ENCODE results near the gene ZNF839.

The ZNF839 gene

GRCh38 chr14:102338724-102339123, 19.2 kb downstream of the ZNF839 start:
- H2AFZ ChIP-seq (ENCODE audit: low read length): no peak overlapping the region
- H3K27me3 ChIP-seq (replicated peaks; ENCODE audit: insufficient read depth, low read length): no peaks in the 10 kb centered on the region
- no peaks in the 10 kb centered on the region for H3K36me3 ChIP-seq (replicated peaks; ENCODE audit: insufficient read depth, low read length)

GRCh38 chr14:102341566-102341965, 22.0 kb downstream of the ZNF839 start:
- Histone ChIP-seq H2AFZ (ENCODE audit: low read length) (no peak overlapping the region), H3K27me3 (replicated peaks; ENCODE audit: insufficient read depth, low read length) (no peaks in the 10 kb centered on the region), H3K4me1 (ENCODE audit: low read length) (no peaks in the 10 kb centered on the region), H3K79me2 (ENCODE audit: low read length) (no peaks in the 10 kb centered on the region), H3K9ac (ENCODE audit: low read length) (no peak overlapping the region), H3K4me3 (ENCODE audit: low read length) (no peak overlapping the region), H3K36me3 (replicated peaks; ENCODE audit: insufficient read depth, low read length) (no peaks in the 10 kb centered on the region), H3K9me2 (replicated peaks; ENCODE audit: insufficient read depth, low read length) (no peaks in the 10 kb centered on the region), H3K27ac (ENCODE audit: low read length) (no peak overlapping the region), H4K20me1 (ENCODE audit: insufficient read depth, low read length) (no peaks in the 10 kb centered on the region), H3K9me3 (replicated peaks; ENCODE audit: insufficient read depth, low read length) (no peaks in the 10 kb centered on the region), H3F3A (ENCODE audit: insufficient read depth, low read length) (no peaks in the 10 kb centered on the region), H3K4me2 (ENCODE audit: low read depth, low read length) (no peak overlapping the region)
- DNase-seq: no peak
- TF ChIP-seq EZH2phosphoT487 (IDR thresholded peaks at IDR 0.05; ENCODE audit: low read length): no peak
- no peak for TF ChIP-seq CTCF (IDR thresholded peaks at IDR 0.05; ENCODE audit: low read length)
- no peak for TF ChIP-seq EZH2 (optimal IDR thresholded peaks at IDR 0.05; ENCODE audit: low read depth, low read length)

More at GRCh38 chr14:102338724-102339123, 19.2 kb downstream of the ZNF839 start:
- Histone ChIP-seq H3K4me1 (ENCODE audit: low read length) (no peaks in the 10 kb centered on the region), H3K9me3 (replicated peaks; ENCODE audit: insufficient read depth, low read length) (no peaks in the 10 kb centered on the region), H4K20me1 (ENCODE audit: insufficient read depth, low read length) (no peaks in the 10 kb centered on the region), H3K9me2 (replicated peaks; ENCODE audit: insufficient read depth, low read length) (no peaks in the 10 kb centered on the region), H3K9ac (ENCODE audit: low read length) (no peak overlapping the region), H3K79me2 (ENCODE audit: low read length) (no peaks in the 10 kb centered on the region), H3K27ac (ENCODE audit: low read length) (no peak overlapping the region), H3F3A (ENCODE audit: insufficient read depth, low read length) (no peaks in the 10 kb centered on the region), H3K4me3 (ENCODE audit: low read length) (no peak overlapping the region), H3K4me2 (ENCODE audit: low read depth, low read length) (no peak overlapping the region)
- no peak for TF ChIP-seq EZH2phosphoT487 (IDR thresholded peaks at IDR 0.05; ENCODE audit: low read length)
- TF ChIP-seq EZH2 (optimal IDR thresholded peaks at IDR 0.05; ENCODE audit: low read depth, low read length): no peak
- TF ChIP-seq CTCF (IDR thresholded peaks at IDR 0.05; ENCODE audit: low read length): no peak
- no peak for DNase-seq

GRCh38 chr14:102342238-102342637, 22.7 kb downstream of the ZNF839 start:
- Histone ChIP-seq H3K27me3 (replicated peaks; ENCODE audit: insufficient read depth, low read length) (no peaks in the 10 kb centered on the region), H3K36me3 (replicated peaks; ENCODE audit: insufficient read depth, low read length) (no peaks in the 10 kb centered on the region), H3K9ac (ENCODE audit: low read length) (no peak overlapping the region), H4K20me1 (ENCODE audit: insufficient read depth, low read length) (no peaks in the 10 kb centered on the region), H3K4me1 (ENCODE audit: low read length) (no peaks in the 10 kb centered on the region), H3F3A (ENCODE audit: insufficient read depth, low read length) (no peaks in the 10 kb centered on the region), H3K9me2 (replicated peaks; ENCODE audit: insufficient read depth, low read length) (no peaks in the 10 kb centered on the region), H3K79me2 (ENCODE audit: low read length) (no peaks in the 10 kb centered on the region), H3K27ac (ENCODE audit: low read length) (no peak overlapping the region), H3K4me2 (ENCODE audit: low read depth, low read length) (no peak overlapping the region), H3K4me3 (ENCODE audit: low read length) (no peak overlapping the region), H3K9me3 (replicated peaks; ENCODE audit: insufficient read depth, low read length) (no peaks in the 10 kb centered on the region), H2AFZ (ENCODE audit: low read length) (no peak overlapping the region)
- DNase-seq: no peak
- TF ChIP-seq EZH2phosphoT487 (IDR thresholded peaks at IDR 0.05; ENCODE audit: low read length): no peak
- TF ChIP-seq EZH2 (optimal IDR thresholded peaks at IDR 0.05; ENCODE audit: low read depth, low read length): no peak
- no peak for TF ChIP-seq CTCF (IDR thresholded peaks at IDR 0.05; ENCODE audit: low read length)
